ENCODE data around the gene ADH1A. TPM values are rescaled to one million over a fixed set of nuclear protein-coding genes. Genes with fewer than 3 reads are reported as not detected.
"Not testable (repeated sequence)": the region's sequence is repeated elsewhere in the genome, so short reads cannot be mapped to it uniquely, and the experiment has no call there.

ADH1A gene
- total RNA-seq, 2 donors from 2014 or later, result 0.16 to 0.17 TPM

GRCh38 chr4:99252746-99253145 is 38.0 kb downstream of the ADH1A start:
- Histone ChIP-seq H3K27ac (no peak overlapping the region), H3K27me3 (no peaks in the 10 kb centered on the region), H3K4me1 (no peaks in the 10 kb centered on the region), H3K4me3 (no peak overlapping the region), H3K36me3 (no peaks in the 10 kb centered on the region), H3K9ac (ENCODE audit: low read depth in 2 of 2, low read length in 2 of 2) (no peak overlapping the region), H3K9me3 (no peaks in the 10 kb centered on the region)
- TF ChIP-seq, protein P1, sequence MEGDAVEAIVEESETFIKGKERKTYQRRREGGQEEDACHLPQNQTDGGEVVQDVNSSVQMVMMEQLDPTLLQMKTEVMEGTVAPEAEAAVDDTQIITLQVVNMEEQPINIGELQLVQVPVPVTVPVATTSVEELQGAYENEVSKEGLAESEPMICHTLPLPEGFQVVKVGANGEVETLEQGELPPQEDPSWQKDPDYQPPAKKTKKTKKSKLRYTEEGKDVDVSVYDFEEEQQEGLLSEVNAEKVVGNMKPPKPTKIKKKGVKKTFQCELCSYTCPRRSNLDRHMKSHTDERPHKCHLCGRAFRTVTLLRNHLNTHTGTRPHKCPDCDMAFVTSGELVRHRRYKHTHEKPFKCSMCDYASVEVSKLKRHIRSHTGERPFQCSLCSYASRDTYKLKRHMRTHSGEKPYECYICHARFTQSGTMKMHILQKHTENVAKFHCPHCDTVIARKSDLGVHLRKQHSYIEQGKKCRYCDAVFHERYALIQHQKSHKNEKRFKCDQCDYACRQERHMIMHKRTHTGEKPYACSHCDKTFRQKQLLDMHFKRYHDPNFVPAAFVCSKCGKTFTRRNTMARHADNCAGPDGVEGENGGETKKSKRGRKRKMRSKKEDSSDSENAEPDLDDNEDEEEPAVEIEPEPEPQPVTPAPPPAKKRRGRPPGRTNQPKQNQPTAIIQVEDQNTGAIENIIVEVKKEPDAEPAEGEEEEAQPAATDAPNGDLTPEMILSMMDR (IDR thresholded peaks at IDR 0.05), result no peak
- DNase-seq, result no peak
- intact Hi-C loops (cut with DNase I), result no loop called here

DNA sequence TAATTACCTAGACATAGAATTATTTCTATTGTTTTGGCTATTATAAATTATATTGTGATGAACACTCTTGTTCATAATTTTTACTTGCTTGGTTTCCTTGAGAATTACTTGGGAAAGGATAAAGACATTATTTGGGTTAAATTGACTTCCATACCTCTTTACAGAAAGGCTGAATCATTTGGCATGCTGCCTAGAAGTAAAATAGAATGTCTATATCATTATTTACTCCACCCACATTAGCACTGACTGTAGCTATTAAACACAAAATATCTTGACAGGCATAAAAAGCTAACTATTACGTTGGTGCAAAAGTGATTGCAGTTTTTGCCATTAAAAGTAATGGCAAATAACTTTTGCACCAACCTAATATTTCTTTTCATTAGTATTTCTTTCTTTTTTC is 42.1 kb downstream of the ADH1A start:
- no peaks in the 10 kb centered on the region for H3K36me3 ChIP-seq
- H3K27ac ChIP-seq, result no peak overlapping the region
- no peaks in the 10 kb centered on the region for H3K9me3 ChIP-seq
- H3K9ac ChIP-seq (ENCODE audit: low read depth in 2 of 2, low read length in 2 of 2), result no peak overlapping the region
- DNase-seq, result no peak
- TF ChIP-seq, protein P1 (IDR thresholded peaks at IDR 0.05), result no peak
- H3K4me1 ChIP-seq, result no peaks in the 10 kb centered on the region
- no peak overlapping the region for H3K4me3 ChIP-seq
- no peaks in the 10 kb centered on the region for H3K27me3 ChIP-seq
- intact Hi-C loops (cut with DNase I), result no loop called here

DNA sequence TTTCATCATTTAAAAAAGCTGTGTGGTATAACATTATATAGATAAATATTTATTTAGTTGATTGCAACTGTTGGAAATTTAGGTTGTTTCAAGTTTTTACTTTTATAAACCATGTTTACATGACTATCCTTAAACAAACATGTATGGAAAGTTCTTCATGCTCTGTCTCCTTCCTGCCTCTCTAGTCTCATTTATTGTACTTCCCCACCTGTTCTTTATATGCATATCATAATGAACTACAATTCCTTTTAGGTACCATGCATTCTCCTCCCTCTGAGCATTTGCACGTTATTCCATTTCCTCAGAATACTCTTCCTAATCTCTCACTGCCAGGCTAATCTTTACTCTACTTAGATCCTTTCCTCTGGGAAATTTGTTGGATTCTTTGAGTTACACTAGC is 54.8 kb downstream of the ADH1A start:
- DNase-seq, result no peak
- Histone ChIP-seq H3K9me3 (no peaks in the 10 kb centered on the region), H3K9ac (ENCODE audit: low read depth in 2 of 2, low read length in 2 of 2) (no peak overlapping the region), H3K36me3 (no peaks in the 10 kb centered on the region), H3K4me3 (no peak overlapping the region), H3K4me1 (no peaks in the 10 kb centered on the region), H3K27me3 (no peaks in the 10 kb centered on the region), H3K27ac (no peak overlapping the region)
- intact Hi-C loops (cut with DNase I), result no loop called here
- TF ChIP-seq, protein P1 (IDR thresholded peaks at IDR 0.05), result no peak

DNA sequence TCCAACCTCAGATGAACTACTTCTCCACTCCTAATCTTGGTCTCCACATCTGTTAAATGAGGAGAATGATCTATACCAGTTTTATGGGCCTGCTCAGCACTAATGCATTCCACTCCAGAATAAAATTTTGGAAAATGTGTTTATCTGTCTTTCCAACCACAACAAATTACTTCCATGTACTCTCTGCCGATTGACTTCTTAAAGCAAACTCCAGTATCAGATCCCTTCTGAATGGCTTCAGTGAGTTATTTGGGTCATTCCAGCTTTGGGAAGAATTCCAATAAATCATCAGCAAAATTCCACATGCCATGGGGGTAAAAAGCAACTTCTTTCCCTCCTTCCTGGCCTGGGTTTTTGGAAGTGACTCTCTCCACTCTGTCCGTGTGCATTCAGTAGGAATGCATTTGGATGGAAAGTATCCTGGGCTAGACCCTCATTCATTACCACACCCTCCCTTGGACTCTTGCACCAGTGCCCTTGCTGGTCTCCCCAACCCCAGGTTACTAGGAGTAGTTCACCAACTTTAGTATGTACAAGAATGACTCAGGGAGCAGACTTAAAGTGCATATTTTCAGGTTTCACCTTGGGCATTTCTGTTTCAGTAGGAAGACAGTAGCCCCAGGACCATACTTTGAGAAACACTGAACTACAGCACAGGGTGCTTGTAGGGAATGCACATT is 56.3 kb downstream of the ADH1A start:
- Histone ChIP-seq H3K4me1 (no peaks in the 10 kb centered on the region), H3K27ac (no peak overlapping the region), H3K36me3 (no peaks in the 10 kb centered on the region), H3K9ac (ENCODE audit: low read depth in 2 of 2, low read length in 2 of 2) (no peak overlapping the region), H3K9me3 (no peaks in the 10 kb centered on the region), H3K4me3 (no peak overlapping the region), H3K27me3 (no peaks in the 10 kb centered on the region)
- no peak for DNase-seq
- TF ChIP-seq, protein P1 (IDR thresholded peaks at IDR 0.05), result no peak
- intact Hi-C loops (cut with DNase I), result no loop called here

- H3K4me1 ChIP-seq; H3K27ac ChIP-seq; H3K4me3 ChIP-seq; H3K36me3 ChIP-seq; intact Hi-C loops (cut with DNase I); H3K9me3 ChIP-seq; DNase-seq; H3K27me3 ChIP-seq; H3K9ac ChIP-seq (ENCODE audit: low read depth in 2 of 2, low read length in 2 of 2): not testable (repeated sequence)
These were observed 57.4 kb downstream of the ADH1A start for GRCh38 chr4:99233397-99233796.

DNA sequence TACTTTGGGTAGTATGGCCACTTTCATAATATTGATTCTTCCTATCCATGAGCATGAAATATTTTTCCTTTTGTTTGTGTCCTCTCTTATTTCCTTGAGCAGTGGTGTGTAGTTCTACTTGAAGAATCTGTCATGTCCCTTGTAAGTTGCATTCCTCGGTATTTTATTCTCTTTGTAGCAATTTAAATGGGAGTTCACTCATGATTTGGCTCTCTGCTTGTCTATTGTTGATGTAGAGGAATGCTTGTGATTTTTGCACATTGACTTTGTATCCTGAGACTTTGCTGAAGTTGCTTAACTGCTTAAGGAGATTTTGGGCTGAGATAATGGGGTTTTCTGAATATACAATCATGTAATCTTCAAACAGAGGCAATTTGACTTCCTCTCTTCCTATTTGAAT is 62.1 kb downstream of the ADH1A start:
- H3K27me3 ChIP-seq; H3K27ac ChIP-seq; H3K9me3 ChIP-seq; DNase-seq; H3K4me1 ChIP-seq; H3K36me3 ChIP-seq; intact Hi-C loops (cut with DNase I); H3K4me3 ChIP-seq; H3K9ac ChIP-seq (ENCODE audit: low read depth in 2 of 2, low read length in 2 of 2): not testable (repeated sequence)

GRCh38 chr4:99227646-99228045 is 63.1 kb downstream of the ADH1A start:
- H3K27me3 ChIP-seq; H3K4me1 ChIP-seq; H3K4me3 ChIP-seq; intact Hi-C loops (cut with DNase I); H3K36me3 ChIP-seq; H3K9me3 ChIP-seq; H3K9ac ChIP-seq (ENCODE audit: low read depth in 2 of 2, low read length in 2 of 2); H3K27ac ChIP-seq; DNase-seq: not testable (repeated sequence)

Other genes starting within 250 kb of the ADH1A start
- gene ADH5, start 202.2 kb downstream of the ADH1A start, total RNA-seq, result 100 to 1,000 TPM; 165 to 240 TPM
- gene ADH4, start 146.7 kb downstream of the ADH1A start, total RNA-seq, result 1 to 10 TPM in 1 of 2 donors, under 1 TPM in 1; 0.82 to 1.5 TPM
- gene ADH6, start 71.7 kb downstream of the ADH1A start, total RNA-seq, result 10 to 100 TPM; 17.6 to 24.5 TPM
- gene ADH1B, start 30.4 kb upstream of the ADH1A start, total RNA-seq, result 10 to 100 TPM; 46.1 to 62.3 TPM
- 100 to 1,000 TPM; 140 to 240 TPM for gene ADH1C, start 61.8 kb upstream of the ADH1A start, total RNA-seq
- gene ADH7, start 144.4 kb upstream of the ADH1A start, total RNA-seq, result not detected
- not detected for gene C4orf17, start 220.0 kb upstream of the ADH1A start, total RNA-seq

Measured in colonic mucosa (tissue), 4 donors.